Chondrocyte (in vitro differentiated cells): Measurements from ENCODE around the gene OR5K1. TPM values are rescaled to one million over a fixed set of nuclear protein-coding genes. Genes with fewer than 3 reads are reported as not detected.

Experiments used
- DNase-seq: peaks from one replicate; pipeline ENCODE4 v3.0.0; 2021; ENCODE audit warnings: mixed read lengths, low spot score
- H3K27ac Mint-ChIP-seq: one replicate; pipeline ENCODE4 v1.8.0; 2021; ENCODE audit warnings: mild to moderate bottlenecking, moderate library complexity, mixed read lengths; ENCODE audit not compliant: unreplicated experiment
- H3K27me3 Mint-ChIP-seq: 2 replicates; pipeline ENCODE4 v1.8.0; 2021; ENCODE audit warnings: low read depth, mixed read lengths
- H3K36me3 Mint-ChIP-seq: 2 replicates; pipeline ENCODE4 v1.8.0; 2021; ENCODE audit warnings: low read depth, mixed read lengths
- H3K4me1 Mint-ChIP-seq: 2 replicates; pipeline ENCODE4 v1.8.0; 2021; ENCODE audit warnings: low read depth, mild to moderate bottlenecking, mixed read lengths
- H3K4me3 Mint-ChIP-seq: one replicate; pipeline ENCODE4 v1.8.0; 2021; ENCODE audit warnings: mild to moderate bottlenecking, moderate library complexity, mixed read lengths; ENCODE audit not compliant: unreplicated experiment
- H3K9me3 Mint-ChIP-seq: 2 replicates; pipeline ENCODE4 v1.8.0; 2021; ENCODE audit warnings: low read depth, mixed read lengths
- total RNA-seq: library from RNA; stranded (reverse); gene quantifications from 3 replicates; pipeline ENCODE4 v1.2.1, GENCODE V29; 2021
- TF ChIP-seq, protein P1 (sequence below): fragments of 200-600 bp; sonication (generic); IDR thresholded peaks from 2 replicates; pipeline ENCODE4 v1.5.0; 2021; ENCODE audit warnings: antibody characterized with exemption, mild to moderate bottlenecking, moderate library complexity

The OR5K1 gene
- total RNA-seq, 1 donor from 2014 or later, result not detected

DNA sequence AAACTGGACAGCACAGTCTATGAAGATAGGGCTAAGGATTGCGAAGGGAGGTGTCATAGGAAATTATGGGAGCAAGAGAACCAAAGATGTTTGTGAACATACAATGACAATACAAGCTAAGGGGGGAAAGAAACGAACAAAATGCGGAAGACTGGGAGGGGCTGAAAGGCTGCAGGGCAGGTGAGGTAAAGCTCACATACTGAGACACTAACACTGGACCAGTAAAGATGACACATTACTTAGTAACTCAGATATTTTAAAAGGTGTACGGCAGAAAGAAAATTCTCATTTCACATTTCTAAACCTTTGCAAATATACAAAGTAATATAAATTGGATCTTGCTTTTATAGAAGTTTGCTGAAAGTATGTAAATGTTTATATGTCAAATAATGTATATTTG lies 49.6 kb downstream of the OR5K1 start:
- no peak for DNase-seq
- Mint-ChIP-seq H3K27ac (no peak overlapping the region), H3K36me3 (peaks cover 16% of the 10 kb centered on the region), H3K9me3 (no peaks in the 10 kb centered on the region), H3K27me3 (no peaks in the 10 kb centered on the region), H3K4me1 (no peaks in the 10 kb centered on the region), H3K4me3 (no peak overlapping the region)
- TF ChIP-seq, protein P1, sequence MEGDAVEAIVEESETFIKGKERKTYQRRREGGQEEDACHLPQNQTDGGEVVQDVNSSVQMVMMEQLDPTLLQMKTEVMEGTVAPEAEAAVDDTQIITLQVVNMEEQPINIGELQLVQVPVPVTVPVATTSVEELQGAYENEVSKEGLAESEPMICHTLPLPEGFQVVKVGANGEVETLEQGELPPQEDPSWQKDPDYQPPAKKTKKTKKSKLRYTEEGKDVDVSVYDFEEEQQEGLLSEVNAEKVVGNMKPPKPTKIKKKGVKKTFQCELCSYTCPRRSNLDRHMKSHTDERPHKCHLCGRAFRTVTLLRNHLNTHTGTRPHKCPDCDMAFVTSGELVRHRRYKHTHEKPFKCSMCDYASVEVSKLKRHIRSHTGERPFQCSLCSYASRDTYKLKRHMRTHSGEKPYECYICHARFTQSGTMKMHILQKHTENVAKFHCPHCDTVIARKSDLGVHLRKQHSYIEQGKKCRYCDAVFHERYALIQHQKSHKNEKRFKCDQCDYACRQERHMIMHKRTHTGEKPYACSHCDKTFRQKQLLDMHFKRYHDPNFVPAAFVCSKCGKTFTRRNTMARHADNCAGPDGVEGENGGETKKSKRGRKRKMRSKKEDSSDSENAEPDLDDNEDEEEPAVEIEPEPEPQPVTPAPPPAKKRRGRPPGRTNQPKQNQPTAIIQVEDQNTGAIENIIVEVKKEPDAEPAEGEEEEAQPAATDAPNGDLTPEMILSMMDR, result no peak

DNA sequence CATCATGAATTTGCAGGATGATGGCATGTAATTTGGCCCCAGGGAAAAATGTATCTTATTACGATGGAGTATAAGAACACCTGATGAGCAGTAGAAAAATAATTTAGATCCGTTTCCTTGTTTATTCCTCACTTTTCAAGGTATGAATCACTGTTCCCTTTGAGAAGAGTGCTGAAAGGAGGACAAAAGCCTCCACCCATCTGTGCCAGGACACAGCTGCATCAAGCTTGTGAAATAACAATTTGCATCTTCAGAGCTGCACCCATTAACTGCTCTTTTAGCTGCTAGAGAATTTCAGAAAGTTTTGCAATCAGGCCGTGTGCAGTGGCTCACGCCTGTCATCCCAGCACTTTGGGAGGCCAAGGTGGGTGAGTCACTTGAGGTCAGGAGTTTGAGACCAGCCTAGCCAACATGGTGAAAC lies 50.1 kb downstream of the OR5K1 start:
- no peaks in the 10 kb centered on the region for H3K9me3 Mint-ChIP-seq
- TF ChIP-seq, protein P1, result no peak

DNA sequence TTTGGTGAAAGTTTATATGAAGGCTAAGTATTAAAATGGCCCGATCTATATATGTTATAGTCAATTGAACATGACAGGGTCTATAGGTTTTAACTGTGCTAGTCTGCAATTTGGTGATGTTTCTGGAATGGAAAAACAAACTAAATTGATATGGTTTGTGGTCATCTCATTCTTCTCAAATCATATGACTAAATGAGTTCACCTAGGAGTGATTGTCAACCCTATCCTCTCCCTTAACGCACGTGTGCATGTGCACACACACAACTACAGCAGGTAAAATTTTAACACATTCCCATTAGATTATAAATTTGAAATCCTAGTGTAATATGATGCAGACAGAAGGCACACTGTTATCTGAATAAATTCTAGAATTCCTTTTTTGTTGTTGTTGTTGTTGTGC lies 50.7 kb downstream of the OR5K1 start:
- H3K9me3 Mint-ChIP-seq, result no peaks in the 10 kb centered on the region
- peaks cover 16% of the 10 kb centered on the region for H3K36me3 Mint-ChIP-seq
- H3K4me3 Mint-ChIP-seq, result no peak overlapping the region
- TF ChIP-seq, protein P1, result no peak
- H3K4me1 Mint-ChIP-seq, result no peaks in the 10 kb centered on the region
- no peak overlapping the region for H3K27ac Mint-ChIP-seq
- no peaks in the 10 kb centered on the region for H3K27me3 Mint-ChIP-seq
- DNase-seq, result no peak

More for the DNA sequence above, 50.1 kb downstream of the OR5K1 start:
- no peak overlapping the region for H3K4me3 Mint-ChIP-seq
- no peak overlapping the region for H3K27ac Mint-ChIP-seq
- H3K27me3 Mint-ChIP-seq, result no peaks in the 10 kb centered on the region
- DNase-seq, result no peak
- peaks cover 16% of the 10 kb centered on the region for H3K36me3 Mint-ChIP-seq
- no peaks in the 10 kb centered on the region for H3K4me1 Mint-ChIP-seq

DNA sequence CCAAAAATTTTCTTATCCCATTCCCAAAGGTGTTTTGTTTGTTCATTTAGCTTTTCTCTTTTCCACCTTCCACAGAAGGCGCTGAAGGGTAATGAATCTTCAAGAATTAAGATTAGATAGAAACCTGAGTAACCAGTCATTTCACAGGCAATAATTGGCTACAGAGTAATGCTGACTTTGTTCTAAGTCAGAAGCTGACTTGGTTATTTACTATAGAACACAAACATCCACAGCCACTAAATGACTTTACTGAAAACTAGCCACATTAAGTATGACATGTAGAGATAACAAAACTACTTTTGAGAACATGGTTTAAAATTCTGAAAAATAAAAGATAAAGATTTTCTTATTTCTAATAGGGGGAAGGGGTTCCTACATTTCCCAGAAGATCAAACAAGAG lies 51.9 kb downstream of the OR5K1 start:
- Mint-ChIP-seq H3K9me3 (no peaks in the 10 kb centered on the region), H3K4me3 (no peak overlapping the region), H3K4me1 (peaks cover 11% of the 10 kb centered on the region), H3K27me3 (no peaks in the 10 kb centered on the region), H3K36me3 (peaks cover 23% of the 10 kb centered on the region), H3K27ac (no peak overlapping the region)
- TF ChIP-seq, protein P1, result no peak
- no peak for DNase-seq

DNA sequence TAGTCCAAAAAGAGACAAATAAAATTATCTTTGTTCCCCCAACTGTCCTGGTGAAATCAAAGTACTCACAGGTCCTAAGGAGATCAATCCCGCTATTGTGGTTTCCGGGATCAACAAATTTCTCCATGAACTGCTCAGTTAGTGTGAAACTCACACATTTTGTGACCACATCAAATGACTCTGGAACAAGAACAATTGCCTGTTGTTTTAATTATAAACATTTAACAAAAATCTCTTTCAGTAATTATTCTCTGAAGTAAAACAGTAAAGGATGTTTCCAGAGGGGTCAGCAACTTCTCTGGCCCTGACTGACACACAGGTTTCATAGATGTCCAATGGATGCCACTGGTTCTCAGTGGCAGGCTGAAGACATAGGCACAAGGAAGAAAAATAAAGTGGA lies 55.8 kb downstream of the OR5K1 start:
- no peaks in the 10 kb centered on the region for H3K27me3 Mint-ChIP-seq
- H3K36me3 Mint-ChIP-seq, result peaks cover 17% of the 10 kb centered on the region
- H3K27ac Mint-ChIP-seq, result no peak overlapping the region
- no peaks in the 10 kb centered on the region for H3K9me3 Mint-ChIP-seq
- H3K4me3 Mint-ChIP-seq, result no peak overlapping the region
- TF ChIP-seq, protein P1, result no peak
- DNase-seq, result no peak
- H3K4me1 Mint-ChIP-seq, result peaks cover 32% of the 10 kb centered on the region
